H1 (cell line): ENCODE results near the gene LHFPL3. TPM values are rescaled to one million over a fixed set of nuclear protein-coding genes. Genes with fewer than 3 reads are reported as not detected.

Experiments used
- CTCF ChIA-PET: fragments of 300-600 bp; sonication (Branson Sonifier 250); formaldehyde crosslinking; loops from one replicate; lab custom pipeline; 2021; ENCODE audit not compliant: partially characterized antibody; lab: Charles Lee
- POLR2A ChIA-PET: fragments of 300-600 bp; sonication (Branson Sonifier 250); formaldehyde crosslinking; loops from one replicate; lab custom pipeline; 2021; ENCODE audit warnings: inconsistent platforms; ENCODE audit not compliant: partially characterized antibody; lab: Charles Lee
- DNase-seq, 2 experiments: peaks; one replicate each; pipeline versions ENCODE4 v3.0.0 to v3.0.0-alpha.2; 2010 to 2022; ENCODE audit warnings: low spot score in 2 of 2, low read depth in 1 of 2, mixed read lengths in 1 of 2
- FAIRE-seq: peaks from 2 replicates; lab custom pipeline; 2011; peaks lifted over from hg19 to GRCh38; lab: Jason Lieb, UNC
- H2AFZ ChIP-seq: 2 replicates; pipeline ENCODE4 v1.8.1; 2012; ENCODE audit warnings: low read length, inconsistent platforms
- H2AK5ac ChIP-seq: 2 replicates; pipeline ENCODE4 v1.6.1; 2013; ENCODE audit warnings: low read depth, low read length
- H2BK120ac ChIP-seq: replicated peaks from 2 replicates; pipeline ENCODE3; 2013; ENCODE audit warnings: low read depth, low read length, inconsistent platforms
- H2BK12ac ChIP-seq: 2 replicates; pipeline ENCODE4 v1.6.1; 2013; ENCODE audit warnings: low read depth, low read length
- H2BK15ac ChIP-seq: 2 replicates; pipeline ENCODE4 v1.6.1; 2013; ENCODE audit warnings: low read length
- H2BK20ac ChIP-seq: 2 replicates; pipeline ENCODE4 v1.6.1; 2013; ENCODE audit warnings: low read length
- H2BK5ac ChIP-seq: 2 replicates; pipeline ENCODE4 v1.6.1; 2013; ENCODE audit warnings: low read depth, low read length
- H3K14ac ChIP-seq: 2 replicates; pipeline ENCODE4 v1.6.1; 2013; ENCODE audit warnings: inconsistent platforms; ENCODE audit not compliant: insufficient read length
- H3K18ac ChIP-seq: 2 replicates; pipeline ENCODE4 v1.6.1; 2013; ENCODE audit warnings: low read length; ENCODE audit errors: extremely low read depth
- H3K23ac ChIP-seq: 2 replicates; pipeline ENCODE4 v1.6.1; 2013; ENCODE audit warnings: inconsistent platforms; ENCODE audit not compliant: insufficient read length
- H3K23me2 ChIP-seq: 2 replicates; pipeline ENCODE4 v1.6.1; 2013; ENCODE audit warnings: low read depth, low read length
- H3K27ac ChIP-seq: 2 replicates; pipeline ENCODE4 v1.6.1; 2011; ENCODE audit warnings: low read depth, low read length, inconsistent platforms
- H3K27me3 ChIP-seq, 4 experiments: replicated peaks in 1 of 4; 1 replicate in 1 of 4; 2 replicates in 3 of 4; pipeline versions ENCODE4 v1.6.1 to v1.8.1; 2011 to 2013; ENCODE audit warnings: low read length in 3 of 4, mild to moderate bottlenecking in 3 of 4, inconsistent platforms in 2 of 4, mixed read lengths in 2 of 4, moderate library complexity in 1 of 4; ENCODE audit not compliant: control insufficient read depth in 3 of 4, insufficient read depth in 3 of 4; ENCODE audit errors: extremely low read depth in 1 of 4
- H3K36me3 ChIP-seq, 4 experiments: 2 replicates each; pipeline versions ENCODE4 v1.6.1 to v1.8.1; 2011 to 2013; ENCODE audit warnings: mild to moderate bottlenecking in 4 of 4, low read length in 3 of 4, moderate library complexity in 2 of 4, control low read depth in 1 of 4, inconsistent platforms in 1 of 4; ENCODE audit not compliant: insufficient read depth in 4 of 4, control insufficient read depth in 2 of 4
- H3K4ac ChIP-seq: replicated peaks from 2 replicates; pipeline ENCODE3; 2013; ENCODE audit warnings: low read length, low read depth, mixed read lengths, inconsistent platforms; ENCODE audit not compliant: insufficient read length
- H3K4me1 ChIP-seq, 4 experiments: replicated peaks in 1 of 4; 1 replicate in 1 of 4; 2 replicates in 3 of 4; pipeline versions ENCODE4 v1.6.1 to v1.8.1; 2011 to 2013; ENCODE audit warnings: low read length in 3 of 4, inconsistent platforms in 2 of 4, mixed read lengths in 1 of 4; ENCODE audit not compliant: insufficient read depth in 4 of 4, control insufficient read depth in 3 of 4
- H3K4me2 ChIP-seq, 2 experiments: 2 replicates each; pipeline versions ENCODE4 v1.6.1 to v1.8.1; 2011 to 2013; ENCODE audit warnings: low read depth in 2 of 2, low read length in 2 of 2, control low read depth in 1 of 2, inconsistent platforms in 1 of 2, mild to moderate bottlenecking in 1 of 2; ENCODE audit not compliant: insufficient read depth in 1 of 2
- H3K4me3 ChIP-seq, 4 experiments: fragments of 200-600, 300-600 bp in 1 of 4; sonication (generic), shearing (Covaris generic), sonication (Bioruptor Twin) in 1 of 4; 2 replicates each; pipeline versions ENCODE4 v1.5.1 to v1.8.1; 2011 to 2016; ENCODE audit warnings: low read length in 4 of 4, low read depth in 3 of 4, control low read depth in 2 of 4, inconsistent platforms in 2 of 4, mild to moderate bottlenecking in 2 of 4, mixed read lengths in 1 of 4, moderate library complexity in 1 of 4; ENCODE audit not compliant: insufficient read depth in 2 of 4; ENCODE audit errors: extremely low read depth in 1 of 4
- H3K56ac ChIP-seq: replicated peaks from 2 replicates; pipeline ENCODE3; 2013; ENCODE audit warnings: low read depth, mild to moderate bottlenecking, mixed read lengths, low read length, inconsistent platforms; ENCODE audit not compliant: insufficient read length
- H3K79me1 ChIP-seq: 2 replicates; pipeline ENCODE4 v1.6.1; 2013; ENCODE audit warnings: low read depth, low read length, control low read depth
- H3K79me2 ChIP-seq, 2 experiments: 2 replicates each; pipeline versions ENCODE4 v1.6.1 to v1.8.1; 2012 to 2013; ENCODE audit warnings: low read length in 2 of 2, mild to moderate bottlenecking in 2 of 2, inconsistent platforms in 1 of 2; ENCODE audit not compliant: insufficient read depth in 2 of 2, control insufficient read depth in 1 of 2
- H3K9ac ChIP-seq, 4 experiments: replicated peaks in 1 of 4; 1 replicate in 1 of 4; 2 replicates in 3 of 4; pipeline versions ENCODE4 v1.6.1 to v1.8.1; 2011 to 2013; ENCODE audit warnings: low read depth in 3 of 4, low read length in 3 of 4, control low read depth in 2 of 4, mild to moderate bottlenecking in 2 of 4, moderate library complexity in 2 of 4, inconsistent platforms in 1 of 4; ENCODE audit errors: extremely low read depth in 1 of 4
- H3K9me3 ChIP-seq, 2 experiments: 2 replicates each; pipeline versions ENCODE4 v1.6.1 to v1.8.1; 2012 to 2013; ENCODE audit warnings: mild to moderate bottlenecking in 2 of 2, moderate library complexity in 2 of 2, control low read depth in 1 of 2, inconsistent platforms in 1 of 2, low read depth in 1 of 2, low read length in 1 of 2, mixed read lengths in 1 of 2; ENCODE audit not compliant: insufficient read depth in 2 of 2
- H4K20me1 ChIP-seq, 2 experiments: replicated peaks in 1 of 2; 2 replicates each; pipeline versions ENCODE3 to v1.8.1; 2011 to 2013; ENCODE audit warnings: inconsistent platforms in 2 of 2, low read length in 2 of 2, mild to moderate bottlenecking in 1 of 2; ENCODE audit not compliant: insufficient read depth in 2 of 2, control insufficient read depth in 1 of 2
- H4K5ac ChIP-seq: 2 replicates; pipeline ENCODE4 v1.6.1; 2013; ENCODE audit warnings: low read length, low read depth, mixed read lengths, inconsistent platforms; ENCODE audit not compliant: insufficient read length
- H4K8ac ChIP-seq: 2 replicates; pipeline ENCODE4 v1.8.0; 2013; ENCODE audit warnings: mild to moderate bottlenecking, moderate library complexity, low read length, inconsistent platforms; ENCODE audit not compliant: insufficient read depth; ENCODE audit errors: extremely low read depth
- H4K91ac ChIP-seq: replicated peaks from 2 replicates; pipeline ENCODE3; 2013; ENCODE audit warnings: low read length, mixed read lengths, inconsistent platforms; ENCODE audit not compliant: insufficient read length
- CEBPB ChIP-seq: IDR thresholded peaks from 2 replicates; pipeline ENCODE4 v1.6.1; 2012; ENCODE audit warnings: low read depth, low read length
- EZH2 ChIP-seq: fragments of 200-600 bp; sonication (generic); IDR thresholded peaks from 2 replicates; pipeline ENCODE4 v1.7.1; 2012; ENCODE audit warnings: low read depth, mild to moderate bottlenecking, moderate library complexity, low read length, inconsistent platforms; ENCODE audit not compliant: severe bottlenecking
- FOSL1 ChIP-seq: IDR thresholded peaks from 2 replicates; pipeline ENCODE4 v1.6.1; 2011; ENCODE audit warnings: mild to moderate bottlenecking, low read depth, low read length, moderate library complexity; ENCODE audit not compliant: insufficient read depth
- MAFK ChIP-seq: IDR thresholded peaks from 2 replicates; pipeline ENCODE4 v1.6.1; 2012; ENCODE audit warnings: low read depth, mild to moderate bottlenecking, improper control_type of control experiment, low read length
- RAD21 ChIP-seq, 2 experiments: IDR thresholded peaks in 1 of 2; conservative IDR thresholded peaks in 1 of 2; 2 replicates each; pipeline ENCODE4 v1.6.1; 2011; ENCODE audit warnings: low read depth in 2 of 2, low read length in 2 of 2, improper control_type of control experiment in 1 of 2, inconsistent platforms in 1 of 2, mild to moderate bottlenecking in 1 of 2, moderate library complexity in 1 of 2
- TCF12 ChIP-seq: IDR thresholded peaks from 2 replicates; pipeline ENCODE4 v1.6.1; 2011; ENCODE audit warnings: low read depth, mild to moderate bottlenecking, low read length
- WGBS, 2 experiments: shearing (Covaris generic) in 1 of 2; methylation state at CpG; one replicate each; pipeline versions ENCODE4 v1.1.6 to v1.1.7; 2013 to 2015; ENCODE audit warnings: low lambda C conversion rate in 2 of 2, mixed read lengths in 2 of 2, inconsistent platforms in 1 of 2, low coverage in 1 of 2, missing lambda C conversion rate in 1 of 2; ENCODE audit not compliant: insufficient replicate concordance in 2 of 2, insufficient coverage in 1 of 2, insufficient read length in 1 of 2; ENCODE audit errors: extremely low coverage in 1 of 2, missing lambda C conversion rate in 1 of 2; 5-methylcytosine and 5-hydroxymethylcytosine counted together
- polyA plus RNA-seq, 7 experiments: library from polyadenylated mRNA; depleted of rRNA in 3 of 7; stranded (reverse) in 5 of 7; unstranded in 2 of 7; fragments of >200 nt in 5 of 7; fragments of 200-250 nt in 2 of 7; gene quantifications; 1 replicate in 5 of 7; 2 replicates in 1 of 7; 4 replicates in 1 of 7; pipeline versions ENCODE4 v1.2.1 to v1.2.3, GENCODE V29; 2011 to 2013; ENCODE audit warnings: missing spikeins in 2 of 7, mixed read lengths in 2 of 7
- total RNA-seq: library from RNA; stranded (reverse); fragmentation: NEBNext Ultra II Directional; extraction: Animal tissue kit (Norgen Biotek cat#: 25700); gene quantifications from 2 replicates; pipeline ENCODE4 v1.2.1, GENCODE V29; 2021
- TF ChIP-seq, protein P1 (sequence below): IDR thresholded peaks from 2 replicates; pipeline ENCODE4 v1.6.1; 2011; ENCODE audit warnings: low read length, improper control_type of control experiment

The LHFPL3 gene
- total and polyA plus RNA-seq, 2 of the 8 experiments (the other 6 are each of a cell fraction or from before 2014, with no cell fraction given), result 0.24 to 0.50 TPM

DNA sequence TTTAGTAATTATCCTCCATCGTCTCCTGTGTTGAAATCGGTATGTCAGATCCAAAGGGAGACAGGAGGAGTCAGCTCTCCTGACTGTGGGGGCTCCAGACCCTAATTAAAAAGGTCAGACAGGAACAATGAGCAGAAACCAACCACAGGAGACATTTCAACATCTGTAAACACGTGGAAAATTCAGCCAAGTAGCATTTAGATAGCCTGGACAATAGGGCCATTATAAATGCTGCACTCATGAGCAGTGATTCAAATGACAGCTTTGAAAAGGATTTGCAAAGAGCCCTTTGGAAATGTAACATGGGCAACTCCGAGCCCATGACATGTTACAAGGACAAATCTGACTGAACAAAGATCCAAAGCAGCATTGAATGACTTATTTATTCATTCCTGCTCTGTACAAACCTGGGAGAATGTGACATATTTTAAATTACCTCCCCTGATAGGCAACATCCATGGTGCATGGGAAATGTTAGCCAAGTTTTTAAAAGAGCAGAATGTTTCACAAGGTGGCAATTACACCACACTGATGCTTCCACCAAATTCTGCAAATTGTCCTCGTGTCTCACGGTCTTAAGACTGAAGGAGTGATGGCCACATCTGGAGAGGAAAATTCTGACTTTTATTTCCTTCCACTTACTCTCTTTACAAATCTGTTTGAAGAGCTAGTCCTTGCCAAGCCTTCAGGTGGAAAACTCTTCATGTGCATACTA is 572.3 kb downstream of the LHFPL3 start:
- DNase-seq (no peak), FAIRE-seq (no peak)
- Histone ChIP-seq H3K4me3 (no peak overlapping the region), H4K91ac (no peak overlapping the region), H3K14ac (no peak overlapping the region), H3K79me2 (no peaks in the 10 kb centered on the region), H2BK12ac (no peak overlapping the region), H3K9ac (no peak overlapping the region; a peak in 2 of 7 replicates), H4K20me1 (no peaks in the 10 kb centered on the region), H2BK15ac (no peak overlapping the region), H3K56ac (no peak overlapping the region), H3K18ac (no peak overlapping the region), H3K79me1 (no peaks in the 10 kb centered on the region), H2BK5ac (no peak overlapping the region), H3K27me3 (no peaks in the 10 kb centered on the region; a peak in 1 of 7 replicates), H3K36me3 (no peaks in the 10 kb centered on the region), H3K4ac (no peak overlapping the region), H2BK120ac (no peak overlapping the region), H4K5ac (no peak overlapping the region), H3K27ac (no peak overlapping the region), H3K4me1 (no peaks in the 10 kb centered on the region), H2BK20ac (no peak overlapping the region), H3K4me2 (no peak overlapping the region), H2AK5ac (no peak overlapping the region), H3K23me2 (no peaks in the 10 kb centered on the region), H3K9me3 (no peaks in the 10 kb centered on the region), H3K23ac (no peak overlapping the region), H2AFZ (no peak overlapping the region), H4K8ac (no peak overlapping the region)
- 80% methylated on average over 6 of the region's 6 CpGs; no CpG with 5 or more reads in 1 of the 2 experiments for WGBS, 2 experiments
- ChIA-PET POLR2A (no interaction called here), CTCF (interaction anchor here (0.7 to 3.1 kb wide), 8 partner anchors 10 to 183 kb away, joined by 3 to 19 read pairs (median 3); no protein-coding TSS in a partner anchor)
- TF ChIP-seq RAD21 (IDR thresholded peaks at IDR 0.05 in 1 of 2, conservative IDR thresholded peaks at IDR 0.05 in 1 of 2; ENCODE audit: low read depth in 2 of 2, low read length in 2 of 2), result no peak
- TF ChIP-seq, protein P1, sequence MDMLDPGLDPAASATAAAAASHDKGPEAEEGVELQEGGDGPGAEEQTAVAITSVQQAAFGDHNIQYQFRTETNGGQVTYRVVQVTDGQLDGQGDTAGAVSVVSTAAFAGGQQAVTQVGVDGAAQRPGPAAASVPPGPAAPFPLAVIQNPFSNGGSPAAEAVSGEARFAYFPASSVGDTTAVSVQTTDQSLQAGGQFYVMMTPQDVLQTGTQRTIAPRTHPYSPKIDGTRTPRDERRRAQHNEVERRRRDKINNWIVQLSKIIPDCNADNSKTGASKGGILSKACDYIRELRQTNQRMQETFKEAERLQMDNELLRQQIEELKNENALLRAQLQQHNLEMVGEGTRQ, result no peak
- no peak for TF ChIP-seq TCF12
- TF ChIP-seq MAFK, result no peak
- TF ChIP-seq FOSL1, result no peak
- TF ChIP-seq EZH2, result no peak
- no peak for TF ChIP-seq CEBPB
